Hematopoietic multipotent progenitor cell treated with erythropoietin and hydrocortisone succinate and interleukin-3 and kit ligand, for 4 days (in vitro differentiated cells): ENCODE results near the gene PITPNC1.
"Not testable (repeated sequence)": the region's sequence is repeated elsewhere in the genome, so short reads cannot be mapped to it uniquely, and the experiment has no call there.

Experiments
- DNase-seq: peaks from one replicate; pipeline ENCODE4 v3.0.0-alpha.2; 2015

The PITPNC1 gene

GRCh38 chr17:67491009-67491680 lies 114.1 kb downstream of the PITPNC1 start:
- peak; percentile 17 for DNase-seq

- DNase-seq, result no peak
These were observed 114.6 kb downstream of the PITPNC1 start for GRCh38 chr17:67491681-67492024.

DNA sequence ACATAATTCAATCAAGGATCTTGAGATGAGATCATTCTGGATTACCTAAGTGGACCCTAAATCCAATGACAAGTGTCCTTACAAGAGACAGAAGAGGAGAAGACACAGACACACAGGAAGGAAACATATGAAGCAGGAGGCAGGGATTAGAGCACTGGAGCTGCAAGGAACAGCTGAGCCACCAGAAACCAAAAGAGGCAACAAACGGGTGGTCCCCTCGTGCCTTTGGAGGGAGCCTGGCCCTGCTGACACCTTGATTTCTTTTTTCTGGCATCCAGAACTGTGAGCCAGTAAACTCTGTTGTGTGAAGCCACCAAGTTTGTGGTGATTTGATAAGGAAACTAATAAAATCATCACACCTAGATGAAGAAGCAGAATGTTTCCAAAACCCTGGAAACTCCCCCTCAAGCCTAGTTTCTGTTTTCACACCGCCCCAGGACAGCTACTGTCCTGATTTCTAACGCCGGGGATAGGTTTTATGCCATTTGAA lies 115.2 kb downstream of the PITPNC1 start:
- no peak for DNase-seq

GRCh38 chr17:67492824-67493517 lies 115.9 kb downstream of the PITPNC1 start:
- DNase-seq, result no peak

DNA sequence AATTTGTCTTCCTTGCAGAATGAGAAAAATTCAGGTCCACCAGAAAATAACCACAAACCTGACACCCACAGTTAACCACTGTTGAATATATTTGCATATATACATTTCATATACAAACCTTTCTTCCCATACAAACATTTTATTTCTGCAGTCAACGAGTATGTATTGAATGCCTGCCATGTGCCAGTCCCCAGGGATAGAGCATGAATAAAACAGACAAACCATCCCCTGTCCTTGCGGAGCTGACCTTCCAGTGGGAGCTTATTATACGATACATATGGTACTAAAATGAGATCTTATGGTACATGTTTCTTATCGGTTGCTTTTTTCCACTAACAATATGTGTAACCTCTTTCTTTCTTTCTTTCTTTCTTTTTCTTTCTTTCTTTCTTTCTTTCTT lies 116.7 kb downstream of the PITPNC1 start:
- DNase-seq, result no peak

DNA sequence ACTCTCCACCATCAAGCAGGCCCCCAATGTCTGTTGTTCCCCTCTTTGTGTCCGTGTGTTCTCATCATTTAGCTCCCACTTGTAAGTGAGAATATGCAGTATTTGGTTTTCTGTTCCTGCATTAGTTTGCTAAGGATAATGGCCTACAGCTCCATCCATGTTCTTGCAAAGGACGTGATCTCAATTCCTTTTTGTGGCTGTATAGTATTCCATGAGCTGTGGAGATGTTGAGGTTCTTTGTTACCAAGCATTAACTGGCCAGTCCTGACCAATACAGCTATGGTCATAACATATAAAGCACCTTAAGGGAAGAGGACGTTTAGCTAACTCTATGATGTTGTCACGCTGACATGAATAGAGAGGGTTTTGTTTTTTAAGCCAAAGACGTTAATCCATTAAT lies 118.5 kb downstream of the PITPNC1 start:
- DNase-seq, result not testable (repeated sequence)

DNA sequence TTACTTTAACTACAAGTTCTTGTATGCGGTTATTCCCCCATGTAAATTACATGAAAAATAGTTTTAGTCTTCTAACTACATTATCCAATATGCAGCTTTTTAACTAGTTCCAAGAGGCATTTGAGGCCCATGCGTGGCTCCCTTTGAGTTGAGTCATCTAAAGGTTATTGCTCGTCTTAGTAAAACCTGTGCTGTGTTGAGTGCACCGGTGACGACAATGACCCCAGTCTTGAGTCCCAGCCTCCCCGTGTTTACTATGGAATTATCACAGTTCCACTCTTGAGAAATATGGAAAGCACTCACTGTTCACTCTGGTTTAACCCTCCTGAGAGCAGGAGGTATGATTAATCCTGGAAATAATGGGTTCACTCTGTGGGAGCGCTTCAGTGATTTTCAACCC lies 119.2 kb downstream of the PITPNC1 start:
- DNase-seq, result no peak

DNA sequence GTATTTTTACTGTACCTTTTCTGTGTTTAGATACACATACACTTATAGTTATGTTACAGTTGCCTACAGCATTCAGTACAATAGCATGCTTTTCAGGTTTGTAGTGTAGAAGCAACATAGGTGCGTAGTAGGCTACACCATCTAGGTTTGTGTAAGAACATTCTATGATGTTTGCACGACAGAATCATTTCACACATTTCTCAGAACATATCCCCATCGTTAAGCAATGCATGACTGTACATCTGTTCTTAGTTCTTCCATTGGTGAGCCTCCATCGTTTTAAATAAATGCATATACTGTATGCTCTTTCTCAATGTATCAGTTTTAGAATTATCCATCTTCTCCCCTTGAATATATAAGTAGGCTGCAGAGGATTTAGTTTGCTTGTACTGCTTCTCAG lies 122.6 kb downstream of the PITPNC1 start:
- no peak for DNase-seq

GRCh38 chr17:67500261-67500660 lies 123.2 kb downstream of the PITPNC1 start:
- DNase-seq, result no peak

GRCh38 chr17:67500677-67501300 lies 123.7 kb downstream of the PITPNC1 start:
- no peak for DNase-seq

DNA sequence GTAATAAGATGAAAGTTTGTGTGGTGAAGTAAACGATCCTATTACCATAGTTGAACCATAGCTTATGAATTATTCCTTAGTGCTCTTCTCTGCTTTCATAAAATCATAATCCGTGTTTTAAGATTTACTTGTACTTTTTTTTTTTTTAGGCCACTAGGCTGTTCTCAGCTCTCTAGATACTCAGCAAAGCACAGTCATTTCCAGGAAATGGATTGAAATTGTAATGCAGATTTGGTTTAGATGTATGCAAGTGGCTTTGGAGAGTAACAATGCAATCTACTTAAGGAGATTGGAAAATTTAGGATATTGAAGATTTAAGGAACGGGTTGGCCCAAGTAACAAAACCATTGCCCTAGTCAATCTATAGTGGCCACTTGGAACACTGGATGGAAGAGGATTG lies 125.1 kb downstream of the PITPNC1 start:
- no peak for DNase-seq

DNA sequence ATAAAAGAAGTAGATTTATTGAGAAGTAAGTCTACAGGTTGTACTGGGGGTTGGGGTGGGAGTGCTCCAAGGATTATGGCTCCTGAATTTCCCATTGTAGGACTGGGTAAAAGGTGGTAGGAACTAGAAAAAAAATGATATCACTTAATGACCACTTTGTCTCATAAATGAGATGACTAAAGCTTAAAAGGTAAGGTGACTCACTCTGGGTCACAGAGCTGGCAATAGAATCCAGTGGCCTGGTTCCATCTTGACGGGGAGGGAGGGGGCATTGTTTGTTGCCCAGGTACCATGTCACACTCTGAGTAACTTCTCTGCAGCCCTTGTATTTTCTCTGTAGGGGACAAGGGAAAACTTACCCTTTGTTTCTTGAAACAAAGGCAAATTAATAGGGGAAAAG lies 126.1 kb downstream of the PITPNC1 start:
- DNase-seq, result no peak

DNA sequence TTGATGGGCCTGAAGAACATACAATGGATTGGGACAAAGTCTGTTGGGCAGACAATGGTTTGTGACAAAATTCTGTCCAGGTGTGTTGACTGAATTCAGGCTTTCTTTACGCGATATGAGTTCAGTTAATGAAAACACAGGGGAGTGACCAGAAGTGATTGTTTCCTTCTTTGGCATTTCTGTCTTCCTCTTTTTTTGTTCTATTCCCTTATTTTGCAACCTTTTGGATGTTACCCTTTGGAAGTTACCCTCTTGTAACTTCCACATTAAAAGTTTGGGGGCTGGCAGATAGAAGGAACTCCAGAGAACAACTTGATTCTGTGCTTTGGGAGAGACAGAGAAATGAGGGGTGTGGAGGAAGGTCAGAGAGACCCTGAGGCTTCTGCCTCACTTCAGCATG lies 126.7 kb downstream of the PITPNC1 start:
- DNase-seq, result no peak

DNA sequence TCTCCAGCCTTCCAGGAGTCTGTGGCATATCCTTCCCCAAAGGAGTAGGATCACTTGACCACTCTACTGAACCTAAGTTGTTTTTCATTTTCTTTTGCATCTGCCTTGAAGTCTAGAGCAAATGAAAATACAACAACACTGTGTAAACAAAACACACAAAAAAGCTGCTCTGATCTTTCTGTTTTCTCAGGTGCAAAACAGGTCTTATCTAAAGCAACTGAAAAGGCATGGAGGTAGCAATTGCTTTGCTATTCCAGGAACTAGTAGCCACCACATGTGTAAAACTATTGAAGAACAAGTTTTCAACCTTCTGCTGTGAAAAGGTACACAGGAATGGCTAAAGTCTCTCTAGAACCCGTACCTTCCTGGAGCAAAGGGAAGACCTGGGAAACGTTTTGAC lies 127.1 kb downstream of the PITPNC1 start:
- no peak for DNase-seq

GRCh38 chr17:67506966-67507365 lies 129.9 kb downstream of the PITPNC1 start:
- DNase-seq, result no peak

DNA sequence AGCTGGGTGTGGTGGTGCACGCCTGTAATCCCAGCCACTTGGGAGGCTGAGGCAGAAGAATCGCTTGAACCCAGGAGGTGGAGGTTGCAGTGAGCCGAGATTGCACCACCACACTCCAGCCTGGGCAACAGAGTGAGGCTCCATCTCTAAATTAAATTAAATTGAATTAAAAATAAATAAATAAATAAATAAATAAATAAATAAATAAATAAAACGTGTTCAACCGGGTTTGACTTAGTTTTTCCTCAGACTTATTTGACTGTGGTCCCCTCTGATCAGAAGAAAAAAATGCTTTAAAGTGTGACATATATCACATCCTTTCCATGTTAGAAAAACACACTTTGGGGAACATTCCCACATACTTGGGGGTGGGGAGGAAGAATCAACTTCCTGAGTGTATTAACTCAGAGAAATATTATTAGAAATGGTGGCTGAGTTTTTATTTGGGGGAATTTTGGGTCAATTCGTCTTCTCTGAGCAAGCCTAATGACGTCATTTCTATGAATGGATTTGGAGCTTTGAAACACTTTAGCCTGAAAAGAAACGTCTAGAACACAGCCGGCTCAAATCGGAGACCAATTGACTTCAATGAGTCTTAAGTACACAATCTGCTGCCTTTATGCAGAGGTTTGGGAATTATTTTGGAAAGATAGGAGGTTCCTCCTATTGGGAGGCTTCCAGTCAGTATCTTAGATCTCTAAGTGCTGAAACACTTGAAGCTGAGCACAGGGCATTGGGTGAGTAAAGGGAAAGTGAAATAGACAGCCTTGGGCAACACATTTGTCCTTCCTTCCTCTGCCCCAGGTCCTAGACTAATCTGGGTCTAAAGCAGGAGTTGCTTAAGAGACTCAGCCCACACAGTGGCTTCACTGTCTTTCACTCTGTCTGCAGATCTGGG lies 132.6 kb downstream of the PITPNC1 start:
- peak; percentile 59 for DNase-seq

DNA sequence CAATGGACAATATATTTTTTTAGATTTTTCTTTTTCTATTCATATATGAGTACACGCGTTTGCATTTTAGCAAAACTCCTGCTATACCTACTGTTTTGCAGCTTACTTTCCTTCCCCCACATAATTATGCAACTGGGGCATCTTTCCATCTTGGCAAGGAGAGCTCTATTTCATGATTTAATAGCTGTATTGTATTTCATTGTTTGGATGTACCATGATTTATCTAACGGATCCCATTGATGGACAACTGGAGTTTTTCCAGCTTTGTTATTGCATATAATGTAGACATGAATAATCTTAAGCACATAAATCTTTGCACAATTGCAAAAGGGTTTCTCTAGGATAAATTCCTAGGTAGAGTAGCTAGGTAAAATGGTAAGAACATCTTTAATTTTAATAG lies 133.9 kb downstream of the PITPNC1 start:
- no peak for DNase-seq

GRCh38 chr17:67511804-67512203 lies 134.7 kb downstream of the PITPNC1 start:
- DNase-seq, result no peak

GRCh38 chr17:67514998-67515397 lies 137.9 kb downstream of the PITPNC1 start:
- DNase-seq, result no peak

GRCh38 chr17:67515490-67516083 lies 138.5 kb downstream of the PITPNC1 start:
- DNase-seq, result no peak

DNA sequence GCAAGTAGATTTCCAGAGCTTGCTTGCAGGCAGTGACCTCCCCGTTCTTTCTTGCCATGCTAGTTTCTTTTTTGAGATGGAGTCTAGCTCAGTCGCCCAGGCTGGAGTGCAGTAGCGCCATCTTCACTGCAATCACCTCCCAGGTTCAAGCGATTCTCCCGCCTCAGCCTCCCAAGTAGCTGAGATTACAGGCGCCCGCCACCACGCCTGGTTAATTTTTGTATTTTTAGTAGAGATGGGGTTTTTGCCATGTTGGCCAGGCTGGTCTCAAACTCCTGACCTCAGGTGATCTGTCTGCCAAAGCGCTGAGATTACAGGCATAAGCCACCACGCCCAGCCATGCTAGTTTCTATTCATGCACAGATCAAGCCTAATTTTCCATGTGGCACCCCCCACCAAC lies 139.5 kb downstream of the PITPNC1 start:
- not testable (repeated sequence) for DNase-seq

DNA sequence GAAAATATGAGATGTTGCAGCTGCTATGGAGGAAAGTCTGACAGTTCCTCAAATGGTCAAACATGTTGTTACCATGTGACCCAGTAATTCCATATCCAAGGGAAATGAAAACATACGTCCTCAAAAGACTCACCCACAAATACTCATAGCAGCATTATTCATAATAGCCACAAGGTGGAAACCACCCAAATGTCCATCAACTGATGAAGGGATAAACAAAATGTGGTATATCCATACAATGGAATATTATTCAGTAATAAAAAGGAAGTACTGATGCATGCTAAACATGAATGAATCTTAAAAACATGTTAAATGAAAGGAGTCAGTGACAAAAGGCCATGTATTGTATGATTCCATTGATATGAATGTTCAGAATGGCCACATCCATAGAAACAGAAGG lies 140.2 kb downstream of the PITPNC1 start:
- DNase-seq, result no peak

- peak; percentile 5 for DNase-seq
These were observed 141.8 kb downstream of the PITPNC1 start for GRCh38 chr17:67518876-67519275.
